ENCODE measurements around the gene HOXB9. TPM values are rescaled to one million over a fixed set of nuclear protein-coding genes. Genes with fewer than 3 reads are reported as not detected.

HOXB9 gene
- total RNA-seq, 2 donors from 2014 or later: 1.2 to 2.4 TPM

DNA sequence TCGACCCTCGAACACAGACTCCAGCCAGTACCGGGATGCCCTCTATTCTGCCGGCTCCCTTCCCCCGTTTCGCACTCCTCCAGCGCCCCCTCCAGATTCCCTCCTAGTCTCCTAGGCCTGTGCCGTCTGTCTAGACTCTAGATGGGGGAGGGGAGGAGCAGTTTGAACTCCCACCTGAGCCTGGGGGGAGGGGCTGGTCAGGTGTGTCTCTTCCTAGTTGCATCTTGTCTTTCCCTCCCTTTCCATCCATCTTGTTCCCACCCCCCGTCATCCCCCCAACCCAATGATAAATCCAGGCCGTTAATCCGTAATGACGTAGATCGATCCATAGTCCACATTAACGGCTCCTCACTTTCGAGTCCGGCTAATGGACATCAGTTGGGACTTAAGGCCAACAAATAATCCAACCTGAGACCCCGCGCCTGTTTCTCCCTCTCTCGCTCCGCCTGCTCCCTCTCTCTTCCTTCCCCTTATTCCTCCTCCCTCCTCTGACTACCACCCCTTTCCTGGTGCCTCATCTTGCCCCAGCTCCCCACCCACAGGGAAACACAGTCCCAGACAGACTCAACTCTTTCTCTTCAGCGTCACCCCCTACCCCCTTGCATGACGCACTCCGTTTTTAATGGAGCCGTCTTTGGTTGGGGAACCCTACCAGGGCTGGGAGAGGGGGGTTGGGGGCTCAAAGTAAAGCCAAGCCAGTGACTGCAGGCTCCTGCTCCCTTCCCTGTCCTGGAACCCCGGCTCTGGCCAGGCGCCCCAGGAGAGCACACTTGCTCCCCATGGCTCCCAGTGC, 29.2 kb downstream of the HOXB9 start:
- no peak for DNase-seq (ENCODE audit: low spot score in 2 of 2)
- Mint-ChIP-seq H3K27ac (no peak overlapping the region), H3K36me3 (peaks cover 0 to 4% of the 10 kb centered on the region in 2 donors), H3K9me3 (no peaks in the 10 kb centered on the region)
- no peak for ATAC-seq

DNA sequence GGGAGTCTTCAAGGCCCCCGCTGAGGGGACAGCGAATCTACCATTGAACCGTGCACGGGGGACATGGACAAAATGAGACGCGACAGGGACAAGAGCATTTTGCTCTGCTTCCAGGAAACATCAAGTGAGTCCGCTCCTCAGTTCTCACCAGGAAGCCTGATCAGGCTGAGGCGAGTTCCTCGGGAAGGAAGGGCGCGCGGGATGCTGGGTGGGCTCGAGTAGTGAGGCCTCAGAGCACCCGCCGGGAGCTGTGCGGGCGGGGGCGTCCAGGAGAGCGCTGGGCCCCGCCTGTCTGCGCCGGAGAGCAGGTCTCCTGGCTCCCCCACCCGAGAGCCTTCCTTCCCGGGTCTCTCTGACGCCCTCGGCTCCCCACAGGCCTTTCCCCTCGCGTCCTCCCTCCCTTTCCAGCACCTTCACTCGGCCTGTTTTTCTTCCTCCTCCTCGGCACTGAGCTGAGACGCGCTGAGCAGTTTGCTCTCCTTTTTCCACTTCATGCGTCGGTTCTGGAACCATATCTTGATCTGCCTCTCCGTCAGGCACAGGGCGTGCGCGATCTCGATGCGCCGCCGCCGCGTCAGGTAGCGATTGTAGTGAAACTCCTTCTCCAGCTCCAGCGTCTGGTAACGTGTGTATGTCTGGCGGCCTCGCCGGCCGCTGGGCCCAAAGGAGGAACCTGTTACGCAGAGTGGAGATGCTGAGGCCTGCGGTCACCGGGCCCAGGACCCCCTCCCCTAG, 30.0 kb downstream of the HOXB9 start:
- Mint-ChIP-seq H3K9me3 (no peaks in the 10 kb centered on the region), H3K36me3 (peaks cover 0 to 4% of the 10 kb centered on the region in 2 donors), H3K27ac (no peak overlapping the region)
- DNase-seq (ENCODE audit: low spot score in 2 of 2) (peak in 1 of 2 donors; percentile 61), ATAC-seq (peak in 1 of 2 donors; percentile 45)

DNA sequence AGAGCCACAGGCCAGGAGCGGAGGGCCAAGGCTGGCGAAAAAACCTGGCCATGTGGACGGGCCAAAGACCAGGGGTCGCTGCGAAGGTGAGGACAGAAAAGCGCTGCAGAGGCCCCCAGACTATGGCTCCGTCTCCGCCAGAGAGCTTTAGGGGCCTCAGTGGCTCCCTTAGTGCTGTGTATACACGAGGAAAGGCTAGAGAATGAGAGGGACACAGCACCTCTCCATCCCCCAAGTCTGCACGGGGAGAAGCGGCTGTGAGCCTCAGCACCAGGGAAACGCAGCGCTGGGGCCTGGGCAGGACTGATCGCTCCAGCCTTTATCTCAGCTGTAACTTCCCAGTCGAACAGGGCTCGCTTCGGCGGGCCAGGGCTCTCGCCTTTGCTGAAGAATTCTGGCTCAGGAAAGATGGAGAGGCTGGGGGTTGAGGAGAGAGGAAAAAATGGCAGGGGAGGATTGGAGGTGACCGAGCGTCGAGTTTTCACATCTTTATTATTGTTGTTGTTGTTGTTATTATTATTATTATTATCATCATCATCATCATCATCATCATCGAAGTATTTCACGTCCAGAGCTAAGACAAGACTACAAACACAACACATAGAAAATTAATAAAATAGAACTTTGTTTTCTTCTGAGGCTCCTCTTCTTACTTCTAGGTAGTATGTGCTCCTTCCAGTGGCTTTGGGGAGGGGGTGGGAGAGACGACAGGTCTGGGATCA, 30.7 kb downstream of the HOXB9 start:
- H3K36me3 Mint-ChIP-seq: peaks cover 0 to 4% of the 10 kb centered on the region in 2 donors
- DNase-seq (ENCODE audit: low spot score in 2 of 2) (no peak), ATAC-seq (no peak)
- H3K27ac Mint-ChIP-seq: no peak overlapping the region
- H3K9me3 Mint-ChIP-seq: no peaks in the 10 kb centered on the region

DNA sequence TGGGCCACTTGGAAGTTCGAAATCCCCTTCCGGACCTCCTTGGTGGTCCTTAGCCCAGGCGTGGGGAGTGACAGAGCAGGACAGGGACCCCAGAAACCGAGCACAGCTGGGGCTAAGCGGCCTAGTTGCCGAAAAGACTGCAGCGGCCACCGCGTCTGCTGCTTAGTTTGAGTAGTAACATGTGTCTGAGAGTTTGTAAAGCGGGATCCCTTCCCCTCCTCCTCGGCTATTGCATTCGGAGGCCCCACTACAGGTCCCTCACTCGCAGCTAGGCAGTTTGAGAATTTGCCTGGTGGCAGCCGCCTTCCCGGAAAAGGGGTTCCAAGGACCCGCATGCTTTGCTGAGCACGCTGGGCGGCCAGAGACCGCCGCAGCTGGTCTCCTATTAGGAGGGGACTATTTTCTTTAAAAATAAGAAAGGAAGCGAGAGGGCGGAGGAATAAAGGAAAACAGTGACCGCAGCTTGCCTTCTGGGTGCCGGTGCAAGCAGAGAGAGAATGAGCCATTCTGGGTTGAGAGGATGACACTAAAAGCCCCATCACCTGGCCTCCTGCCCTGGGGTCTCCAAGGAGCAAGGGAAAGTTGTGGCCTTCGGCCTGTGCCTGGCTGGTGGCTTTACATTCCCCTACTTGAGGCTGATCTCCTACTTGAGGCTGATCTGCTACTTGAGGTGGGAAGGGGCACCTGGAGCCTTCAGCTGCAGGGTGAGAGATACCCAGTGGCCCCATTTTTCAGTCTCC, 31.4 kb downstream of the HOXB9 start:
- DNase-seq (ENCODE audit: low spot score in 2 of 2) (no peak), ATAC-seq (no peak)
- H3K36me3 Mint-ChIP-seq: peaks cover 0 to 4% of the 10 kb centered on the region in 2 donors
- no peak overlapping the region for H3K27ac Mint-ChIP-seq
- H3K9me3 Mint-ChIP-seq: no peaks in the 10 kb centered on the region

DNA sequence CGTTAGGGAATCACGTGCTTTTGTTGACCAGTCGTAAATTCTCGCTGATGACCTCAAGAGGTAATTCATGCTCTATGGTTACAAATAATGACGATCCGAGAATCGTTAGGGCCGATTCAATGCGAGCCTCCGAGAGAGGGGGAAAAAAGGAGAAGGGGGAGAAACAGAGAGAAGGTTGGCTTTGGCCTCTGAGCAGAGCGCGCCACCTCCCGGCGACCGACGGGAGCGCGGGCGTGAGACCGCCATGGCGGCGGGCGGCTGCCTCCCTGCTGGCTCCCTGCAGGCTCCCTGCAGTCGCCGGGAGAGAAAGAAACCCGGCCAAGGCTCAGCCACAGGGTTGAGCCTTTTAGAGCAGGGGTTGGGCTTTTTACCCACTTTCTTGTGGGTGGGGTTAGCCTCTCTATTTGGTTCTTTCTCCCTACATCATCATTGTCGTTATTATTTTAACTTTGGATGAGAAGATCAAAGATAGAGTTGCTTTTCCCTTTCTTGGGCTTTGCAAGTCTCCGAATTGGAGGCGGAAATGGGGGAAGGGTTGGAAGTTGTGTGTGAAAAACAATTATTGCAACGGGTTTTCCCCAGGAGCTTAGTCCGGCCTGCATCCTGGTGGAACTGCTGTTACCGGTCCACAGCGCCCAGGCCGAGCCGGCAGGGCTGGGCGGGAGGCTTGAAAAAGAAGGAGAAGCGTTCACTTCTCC, 32.2 kb downstream of the HOXB9 start:
- Mint-ChIP-seq H3K36me3 (peaks cover 0 to 4% of the 10 kb centered on the region in 2 donors), H3K27ac (no peak overlapping the region), H3K9me3 (no peaks in the 10 kb centered on the region)
- ATAC-seq: peak; percentile 65 to 66
- peak; percentile 72 to 95 for DNase-seq (ENCODE audit: low spot score in 2 of 2)

DNA sequence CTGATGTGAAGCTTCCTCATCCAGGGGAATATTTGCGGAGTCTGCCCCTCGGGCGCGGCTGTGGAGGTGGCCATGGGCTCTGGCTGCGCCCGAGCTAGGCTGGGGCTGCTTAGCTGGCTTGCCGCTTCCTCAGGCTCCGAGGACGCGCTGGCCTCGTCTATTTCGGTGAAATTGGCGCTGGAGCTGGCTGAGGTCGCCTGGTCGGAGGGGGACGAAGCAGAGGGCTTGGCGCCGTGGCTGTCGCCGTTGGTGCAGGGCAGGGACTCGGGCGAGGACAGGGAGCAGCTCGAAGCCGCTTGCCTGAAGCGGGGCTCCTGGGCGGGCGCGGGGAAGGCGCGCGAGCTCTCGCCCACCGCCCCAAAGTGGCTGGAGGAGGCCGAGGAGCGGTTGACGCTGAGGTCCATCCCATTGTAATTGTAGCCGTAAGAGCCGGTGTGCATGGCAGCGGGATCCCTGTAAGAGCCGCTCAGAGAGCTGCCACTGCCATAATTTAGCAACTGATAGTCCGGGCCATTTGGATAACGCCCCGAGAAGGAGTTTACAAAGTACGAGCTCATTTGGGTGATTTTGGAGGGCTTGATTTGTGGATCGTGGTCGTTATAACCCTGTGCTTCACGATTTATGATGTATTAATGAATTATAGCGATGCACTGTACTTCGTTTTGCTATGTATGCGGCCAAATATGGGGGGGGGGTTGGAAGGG, 32.9 kb downstream of the HOXB9 start, which contains the start of gene HOXB5:
Gene HOXB5, minus strand, starts transcription at position 654 of the 704 bp plus-strand sequence. Its CDS starts 97 bp downstream, at position 557.
- Mint-ChIP-seq H3K27ac (no peak within 1 kb of the TSS), H3K36me3 (peaks cover 0 to 4% of the 10 kb centered on the region in 2 donors), H3K9me3 (no peaks in the 10 kb centered on the region)
- no peak for DNase-seq (ENCODE audit: low spot score in 2 of 2)
- peak; percentile 32 to 42 for ATAC-seq

DNA sequence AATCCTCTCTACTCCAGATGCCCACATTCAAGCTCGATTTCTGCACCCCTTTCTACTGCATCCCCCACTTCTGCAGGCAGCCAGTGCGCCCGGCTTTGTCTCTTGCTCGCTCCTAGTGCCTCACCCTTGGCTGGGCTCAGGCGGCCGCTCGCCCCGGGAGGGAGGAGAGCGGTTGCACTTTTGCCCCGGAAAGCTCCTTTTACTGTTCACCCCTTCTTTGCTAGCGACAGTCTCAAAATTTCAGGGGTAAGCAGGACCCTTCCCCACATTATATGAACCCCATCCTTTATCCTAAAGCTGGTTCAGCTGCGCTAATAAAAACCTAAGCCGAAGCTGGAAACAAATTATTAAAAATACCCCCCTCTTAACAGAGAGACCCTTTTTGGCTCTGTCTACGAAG, 33.6 kb downstream of the HOXB9 start:
- DNase-seq (ENCODE audit: low spot score in 2 of 2) (no peak), ATAC-seq (peak in 1 of 2 donors; percentile 35)
- no peaks in the 10 kb centered on the region for H3K9me3 Mint-ChIP-seq
- no peak overlapping the region for H3K27ac Mint-ChIP-seq
- peaks cover 0 to 4% of the 10 kb centered on the region in 2 donors for H3K36me3 Mint-ChIP-seq

DNA sequence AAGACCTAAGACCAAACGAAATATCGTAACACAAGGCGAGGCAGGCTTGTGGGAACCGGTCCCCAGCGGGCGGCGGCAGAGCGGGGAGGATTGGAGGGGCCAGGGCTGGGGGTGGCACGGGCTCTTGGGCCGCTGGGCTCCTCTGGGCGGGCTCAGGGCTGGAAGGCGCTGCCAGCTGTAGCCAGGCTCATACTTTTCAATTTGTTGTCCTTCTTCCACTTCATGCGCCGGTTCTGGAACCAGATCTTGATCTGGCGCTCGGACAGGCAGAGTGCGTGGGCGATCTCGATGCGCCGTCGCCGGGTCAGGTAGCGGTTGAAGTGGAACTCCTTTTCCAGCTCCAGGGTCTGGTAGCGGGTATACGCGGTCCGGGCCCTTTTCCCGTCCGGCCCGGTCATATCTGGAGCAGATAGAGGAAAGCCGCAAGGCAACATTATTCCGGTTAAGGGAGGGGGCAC, 34.1 kb downstream of the HOXB9 start:
- ATAC-seq (no peak), DNase-seq (ENCODE audit: low spot score in 2 of 2) (no peak)
- Mint-ChIP-seq H3K36me3 (peaks cover 0 to 4% of the 10 kb centered on the region in 2 donors), H3K9me3 (no peaks in the 10 kb centered on the region), H3K27ac (no peak overlapping the region)

DNA sequence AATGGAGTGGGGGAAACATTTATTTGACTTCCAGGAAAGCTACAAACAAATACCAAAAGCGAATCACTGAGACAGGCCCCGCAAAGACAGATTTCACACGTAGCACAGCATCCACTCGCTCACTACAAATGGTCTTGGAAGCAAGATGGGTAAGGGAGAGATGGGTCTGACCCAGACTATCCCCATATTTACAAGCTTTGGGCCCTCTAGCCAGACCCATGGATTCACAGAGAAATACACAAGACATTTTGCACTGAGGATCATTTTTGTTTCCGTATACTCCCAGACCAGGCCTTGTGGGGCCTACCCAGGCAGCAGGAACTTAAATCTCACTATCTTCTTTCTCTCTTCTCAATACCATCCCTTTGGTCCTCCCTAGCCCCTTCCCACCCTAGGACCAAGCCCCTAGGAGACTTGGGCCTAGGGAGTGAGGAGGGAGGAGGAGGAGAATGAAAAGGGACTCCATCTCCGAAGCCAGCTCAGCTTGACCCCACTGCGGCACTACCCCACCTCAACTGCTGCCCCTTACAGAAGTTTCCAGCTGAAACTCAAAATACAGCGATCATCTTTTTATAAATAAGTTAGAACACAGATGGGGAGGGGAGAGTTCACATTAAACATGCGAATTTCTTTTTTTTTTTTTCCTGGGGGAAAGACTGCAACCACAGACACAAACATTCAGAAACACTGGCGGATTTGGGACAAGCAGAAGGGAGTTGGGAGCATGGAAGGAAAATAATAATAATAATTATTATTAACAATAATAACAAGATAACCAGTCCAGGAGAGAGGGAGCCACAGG, 34.7 kb downstream of the HOXB9 start:
- H3K27ac Mint-ChIP-seq: no peak overlapping the region
- no peak for DNase-seq (ENCODE audit: low spot score in 2 of 2)
- ATAC-seq: no peak
- H3K9me3 Mint-ChIP-seq: no peaks in the 10 kb centered on the region
- peaks cover 0 to 4% of the 10 kb centered on the region in 2 donors for H3K36me3 Mint-ChIP-seq

DNA sequence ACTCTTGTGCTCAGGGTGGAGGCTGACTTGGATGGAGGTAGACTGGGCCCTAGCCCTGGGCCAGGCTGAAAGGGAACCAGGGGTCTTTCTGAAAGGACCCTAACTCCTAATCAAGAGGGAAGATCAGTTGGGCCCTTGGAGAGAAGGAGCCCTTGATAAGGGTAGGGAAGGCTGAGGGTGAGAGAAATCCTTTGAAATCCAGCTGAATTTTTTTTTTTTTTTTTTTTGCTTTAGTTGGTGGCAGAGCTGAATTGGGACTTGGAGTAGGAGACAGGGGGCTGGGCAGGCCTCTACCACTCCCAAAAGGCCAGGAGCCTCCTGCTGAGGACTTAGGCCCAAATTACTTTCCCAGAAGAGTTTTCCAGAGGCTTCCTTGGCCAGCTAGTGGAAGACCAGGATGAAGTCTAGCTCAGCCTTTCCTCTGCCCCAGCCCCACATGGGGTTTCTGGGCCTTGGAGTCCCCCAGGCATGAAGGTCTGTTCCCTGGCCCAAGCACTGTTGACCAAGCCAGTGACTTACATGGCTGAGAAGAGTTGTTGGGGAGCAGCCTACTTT, 35.5 kb downstream of the HOXB9 start:
- Mint-ChIP-seq H3K27ac (no peak overlapping the region), H3K36me3 (peaks cover 4% of the 10 kb centered on the region in 2 donors), H3K9me3 (no peaks in the 10 kb centered on the region)
- ATAC-seq (no peak), DNase-seq (ENCODE audit: low spot score in 2 of 2) (no peak)

DNA sequence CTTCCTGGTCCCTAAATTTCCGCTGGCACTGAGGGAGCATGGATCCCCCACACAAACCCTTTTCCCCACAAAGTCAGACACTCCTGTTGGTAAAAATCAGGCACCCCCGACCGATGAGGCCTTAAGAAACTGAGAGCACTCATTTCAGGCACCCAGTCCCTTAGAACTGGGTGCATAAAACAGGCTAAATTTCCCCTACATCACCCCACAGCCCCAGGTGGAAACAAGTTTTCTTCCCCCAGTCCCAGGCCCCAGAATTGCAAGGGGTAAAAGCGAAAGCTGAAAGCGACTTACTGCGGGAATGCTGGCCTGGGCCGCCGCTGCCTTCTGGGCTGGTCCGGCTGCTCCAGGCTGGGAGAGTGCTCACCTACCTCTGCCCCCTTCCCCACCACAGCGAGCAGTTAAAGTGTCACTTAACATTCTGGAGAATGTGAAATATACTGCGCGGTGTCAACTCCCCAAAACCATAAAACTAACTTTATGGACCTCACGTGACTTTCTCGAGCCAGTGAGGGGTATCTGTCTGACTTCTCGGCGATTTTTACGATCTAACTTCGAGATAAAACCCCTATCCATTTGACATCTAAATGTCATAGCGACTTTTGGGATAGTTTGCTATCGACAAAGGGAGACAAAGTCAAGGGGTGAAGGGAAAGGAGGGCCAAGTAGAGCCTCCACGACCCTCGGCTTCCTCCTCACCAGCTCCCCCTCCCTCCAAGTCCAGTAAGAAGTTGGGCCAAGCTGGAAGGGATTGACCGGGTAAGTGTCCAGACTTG, 36.1 kb downstream of the HOXB9 start, which contains the start of gene HOXB3:
Gene HOXB3, minus strand, starts transcription at position 411 of the 776 bp plus-strand sequence. CDS start 37,767 bp downstream, outside the sequence.
- H3K9me3 Mint-ChIP-seq: no peaks in the 10 kb centered on the region
- DNase-seq (ENCODE audit: low spot score in 2 of 2) (no peak), ATAC-seq (no peak)
- no peak within 1 kb of the TSS for H3K27ac Mint-ChIP-seq
- peaks cover 0 to 4% of the 10 kb centered on the region in 2 donors for H3K36me3 Mint-ChIP-seq

DNA sequence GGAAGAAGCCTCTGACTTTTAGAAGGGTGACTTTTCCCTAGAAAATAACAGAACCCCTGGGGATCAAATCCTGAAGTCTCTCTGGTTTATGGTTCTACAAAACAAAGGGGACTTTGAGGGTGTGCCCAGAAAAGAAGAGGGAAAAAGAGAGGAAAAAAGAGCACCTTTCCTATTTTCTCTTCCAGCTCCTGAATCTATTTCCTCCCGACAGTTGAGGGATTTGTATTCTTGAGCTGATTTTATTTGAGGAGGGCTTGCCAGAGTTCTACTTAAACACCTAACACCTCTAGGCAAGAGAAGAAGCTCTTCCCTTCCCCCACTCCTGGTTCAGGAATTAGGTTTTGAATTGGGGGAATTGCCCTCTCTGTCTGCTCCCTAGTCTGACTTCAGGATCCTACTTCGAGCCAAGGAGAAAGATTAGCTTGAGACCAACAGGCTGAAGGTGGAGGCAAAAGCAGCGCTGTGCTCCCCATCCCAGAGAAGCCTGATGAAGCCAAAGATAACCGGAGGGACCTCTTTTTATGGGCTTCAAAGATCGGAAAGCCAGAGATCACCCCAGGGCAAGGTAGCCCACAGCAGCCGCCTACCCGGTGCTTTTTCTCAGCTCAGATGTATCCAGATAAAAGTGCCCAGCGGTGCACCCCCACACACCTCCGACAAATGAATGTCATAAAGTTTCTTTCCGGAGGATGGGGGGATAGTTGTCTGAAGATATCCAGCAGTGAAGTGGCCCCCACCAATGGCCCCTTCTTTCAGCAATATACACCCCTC, 36.9 kb downstream of the HOXB9 start:
- DNase-seq (ENCODE audit: low spot score in 2 of 2) (no peak), ATAC-seq (no peak)
- H3K36me3 Mint-ChIP-seq: peaks cover 0 to 4% of the 10 kb centered on the region in 2 donors
- no peak overlapping the region for H3K27ac Mint-ChIP-seq
- H3K9me3 Mint-ChIP-seq: no peaks in the 10 kb centered on the region

DNA sequence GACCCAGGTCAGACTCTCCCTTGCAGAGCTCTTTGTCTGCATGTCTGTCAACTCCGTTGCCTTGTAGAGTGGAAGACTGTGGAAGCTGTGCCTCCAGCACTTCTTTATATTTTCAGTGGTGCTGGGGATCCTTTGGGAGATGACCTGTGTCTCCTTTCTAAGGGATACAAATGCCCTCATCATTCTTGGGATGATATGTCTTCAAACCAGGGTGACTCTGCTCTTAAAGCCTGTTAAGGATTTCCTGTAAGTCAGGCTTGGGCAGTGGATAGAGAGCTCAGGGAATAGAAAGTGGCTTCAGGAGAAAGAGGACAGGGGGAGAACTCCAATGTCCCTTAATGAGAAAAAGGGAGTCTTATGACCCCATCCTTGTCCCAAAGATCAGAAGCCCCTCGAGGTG, 37.6 kb downstream of the HOXB9 start:
- H3K36me3 Mint-ChIP-seq: peaks cover 0 to 4% of the 10 kb centered on the region in 2 donors
- H3K27ac Mint-ChIP-seq: no peak overlapping the region
- DNase-seq (ENCODE audit: low spot score in 2 of 2) (no peak), ATAC-seq (no peak)
- no peaks in the 10 kb centered on the region for H3K9me3 Mint-ChIP-seq

Data from activated naive CD4-positive, alpha-beta T cell treated with anti-CD3 and anti-CD28 coated beads, Interleukin-2, amount 50 U/mL, for 72 hours (primary cell).